VCaP (cell line): ENCODE data around the gene PRR30.

Experiments used
- H3K27ac ChIP-seq: fragments of 450-650 bp; 2 replicates; pipeline ENCODE4 v1.5.1; 2017
- CTCF ChIP-seq: fragments of 450-650 bp; conservative IDR thresholded peaks from 2 replicates; pipeline ENCODE4 v1.5.1; 2017; ENCODE audit warnings: mild to moderate bottlenecking, moderate library complexity

PRR30 gene

DNA sequence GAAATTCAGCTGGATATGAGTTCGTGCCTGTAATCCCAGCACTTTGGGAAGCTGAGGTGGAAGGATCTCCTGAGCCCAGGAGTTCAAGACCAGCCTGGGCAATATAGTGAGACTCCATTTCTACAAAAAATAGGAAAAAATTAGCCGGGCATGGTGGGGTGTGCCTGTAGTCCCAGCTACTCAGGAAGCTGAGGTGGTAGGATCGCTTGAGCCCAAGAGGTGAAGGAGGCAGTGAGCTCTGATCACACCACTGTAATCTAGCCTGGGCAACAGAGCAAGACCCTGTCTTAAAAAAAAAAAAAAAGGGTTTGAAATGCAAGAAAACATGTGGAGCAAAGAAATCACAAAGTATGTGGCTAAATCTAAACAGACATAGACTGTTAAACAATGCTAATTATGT lies 30.1 kb downstream of the PRR30 start:
- no peak for TF ChIP-seq CTCF
- H3K27ac ChIP-seq = no peak overlapping the region

DNA sequence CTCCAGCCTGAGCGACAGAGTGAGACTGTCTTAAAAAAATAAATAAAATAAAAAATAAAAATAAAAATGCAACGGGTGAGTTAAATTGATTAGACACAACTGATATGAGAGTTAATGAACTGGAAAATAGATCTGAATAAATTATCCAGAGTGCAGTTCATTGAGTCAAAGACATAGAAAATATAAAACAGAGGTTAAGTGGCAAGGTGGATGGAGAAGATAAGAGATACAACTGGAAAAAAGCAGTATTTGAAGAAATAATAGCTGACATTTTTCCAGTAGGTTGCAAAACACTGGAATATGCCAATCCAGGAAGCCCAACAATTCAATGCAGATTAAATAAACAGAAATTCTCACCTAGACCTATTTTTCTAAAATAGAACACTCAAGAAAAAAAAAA lies 31.0 kb downstream of the PRR30 start:
- H3K27ac ChIP-seq = no peak overlapping the region
- TF ChIP-seq CTCF = no peak

DNA sequence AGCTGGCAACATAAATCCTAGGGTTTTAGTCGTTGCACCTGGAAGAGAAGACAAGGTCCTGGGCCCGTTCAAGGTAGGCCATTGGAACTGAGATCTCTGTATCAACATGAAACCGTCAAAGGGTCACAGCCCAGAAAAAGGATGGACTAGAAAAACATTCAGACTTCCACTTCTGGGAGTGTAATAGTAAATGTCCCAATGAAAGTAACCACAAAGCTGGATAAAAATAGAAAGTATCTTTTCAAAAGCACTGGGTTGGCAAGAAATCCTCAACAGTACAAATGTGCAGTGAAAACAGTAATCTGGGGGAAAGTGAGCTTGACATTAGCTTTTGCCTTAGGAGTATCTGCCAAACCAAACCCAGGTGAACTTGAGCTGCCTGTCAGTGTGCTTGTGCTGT lies 33.2 kb downstream of the PRR30 start:
- no peak overlapping the region for H3K27ac ChIP-seq
- TF ChIP-seq CTCF = no peak

DNA sequence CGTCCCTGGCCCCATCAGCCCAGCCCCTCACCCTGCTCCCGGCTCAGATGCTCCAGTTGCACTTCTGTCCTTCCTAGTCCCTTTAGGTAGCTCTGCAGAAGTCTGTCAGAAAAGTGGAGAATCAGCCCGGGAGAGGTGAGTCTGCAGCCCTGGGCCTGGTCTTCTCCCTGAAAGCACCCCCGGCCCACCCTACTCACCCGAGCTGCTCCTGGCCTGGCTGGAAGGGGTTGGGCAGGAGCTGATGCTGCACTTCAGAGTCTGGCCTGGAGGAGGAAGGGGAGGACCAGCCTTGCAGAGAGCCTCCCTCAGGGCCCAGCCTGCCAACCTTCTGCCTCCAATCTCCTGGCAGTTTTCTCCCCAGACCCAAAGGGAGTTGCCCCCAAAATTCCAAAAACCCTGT lies 36.9 kb downstream of the PRR30 start:
- TF ChIP-seq CTCF = no peak
- H3K27ac ChIP-seq = no peak overlapping the region

DNA sequence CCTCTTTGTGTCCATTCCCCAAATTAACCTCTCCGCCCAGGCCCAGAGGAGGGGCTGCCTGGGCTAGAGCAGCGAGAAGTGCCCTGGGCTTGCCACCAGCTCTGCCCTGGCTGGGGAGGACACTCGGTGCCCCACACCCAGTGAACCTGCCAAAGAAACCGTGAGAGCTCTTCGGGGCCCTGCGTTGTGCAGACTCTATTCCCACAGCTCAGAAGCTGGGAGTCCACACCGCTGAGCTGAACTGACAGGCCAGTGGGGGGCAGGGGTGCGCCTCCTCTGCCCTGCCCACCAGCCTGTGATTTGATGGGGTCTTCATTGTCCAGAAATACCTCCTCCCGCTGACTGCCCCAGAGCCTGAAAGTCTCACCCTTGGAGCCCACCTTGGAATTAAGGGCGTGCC lies 39.2 kb downstream of the PRR30 start:
- no peak overlapping the region for H3K27ac ChIP-seq
- TF ChIP-seq CTCF = no peak

DNA sequence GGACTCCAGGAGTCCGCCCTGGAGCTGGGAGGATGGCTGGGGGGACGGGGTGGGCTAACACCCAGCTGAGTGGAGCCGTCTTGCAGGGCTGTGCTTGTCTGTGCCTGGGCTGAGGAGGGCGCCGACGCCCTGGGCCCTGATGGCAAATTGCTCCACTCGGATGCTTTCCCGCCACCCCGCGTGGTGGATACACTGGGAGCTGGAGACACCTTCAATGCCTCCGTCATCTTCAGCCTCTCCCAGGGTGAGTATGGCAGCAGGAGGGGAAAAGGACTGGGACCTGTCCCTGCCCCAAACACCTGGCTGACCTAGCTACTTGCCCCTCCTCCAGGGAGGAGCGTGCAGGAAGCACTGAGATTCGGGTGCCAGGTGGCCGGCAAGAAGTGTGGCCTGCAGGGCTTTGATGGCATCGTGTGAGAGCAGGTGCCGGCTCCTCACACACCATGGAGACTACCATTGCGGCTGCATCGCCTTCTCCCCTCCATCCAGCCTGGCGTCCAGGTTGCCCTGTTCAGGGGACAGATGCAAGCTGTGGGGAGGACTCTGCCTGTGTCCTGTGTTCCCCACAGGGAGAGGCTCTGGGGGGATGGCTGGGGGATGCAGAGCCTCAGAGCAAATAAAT lies 39.8 kb downstream of the PRR30 start:
- no peak overlapping the region for H3K27ac ChIP-seq
- TF ChIP-seq CTCF = no peak

DNA sequence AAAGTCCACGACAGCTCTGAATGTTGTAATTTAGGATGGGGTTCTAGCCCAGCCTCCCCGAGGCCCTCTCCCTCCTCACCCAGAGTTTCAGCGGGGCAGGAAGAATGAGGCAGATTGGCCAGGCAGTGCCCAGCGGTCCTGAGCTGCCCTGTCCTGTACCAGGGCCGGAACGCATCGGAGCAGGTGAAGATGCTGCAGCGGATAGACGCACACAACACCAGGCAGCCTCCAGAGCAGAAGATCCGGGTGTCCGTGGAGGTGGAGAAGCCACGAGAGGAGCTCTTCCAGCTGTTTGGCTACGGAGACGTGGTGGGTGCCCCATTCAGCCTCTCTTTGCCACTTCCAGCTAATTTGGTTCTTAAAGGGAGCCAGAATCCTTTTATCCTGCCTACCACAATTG lies 41.9 kb downstream of the PRR30 start:
- no peak overlapping the region for H3K27ac ChIP-seq
- no peak for TF ChIP-seq CTCF
